Left renal pelvis (tissue), 4 donors: ENCODE data around the gene MAEA. TPM values are rescaled to one million over a fixed set of nuclear protein-coding genes. Genes with fewer than 3 reads are reported as not detected.
"Not testable (repeated sequence)": the region's sequence is repeated elsewhere in the genome, so short reads cannot be mapped to it uniquely, and the experiment has no call there.

ENCODE experiments used
- DNase-seq, 4 donors: peaks; one replicate each; pipeline ENCODE4 v3.0.0-alpha.2; 2013; ENCODE audit warnings: low read depth in 4 of 4, low spot score in 3 of 4
- polyA plus RNA-seq, 4 donors: library from polyadenylated mRNA; unstranded; fragments of 120-200 nt; gene quantifications; one replicate each; pipeline ENCODE4 v1.2.1, GENCODE V29; 2013; ENCODE audit not compliant: insufficient read length in 4 of 4

The MAEA gene
- polyA plus RNA-seq, 4 donors, result 59.0 to 76.8 (median 65.0) TPM

- DNase-seq, result no peak
Measured at GRCh38 chr4:1333256-1333655, 43.6 kb downstream of the MAEA start.

GRCh38 chr4:1333851-1334578, 44.3 kb downstream of the MAEA start:
- DNase-seq, result not testable (repeated sequence)

GRCh38 chr4:1334579-1334895, 44.8 kb downstream of the MAEA start:
- no peak for DNase-seq

- DNase-seq, result not testable (repeated sequence)
Measured at GRCh38 chr4:1335193-1335883, 45.6 kb downstream of the MAEA start.

- DNase-seq, result no peak
Measured at GRCh38 chr4:1336088-1336491, 46.4 kb downstream of the MAEA start.

- no peak for DNase-seq
Measured at GRCh38 chr4:1337376-1337831, 47.7 kb downstream of the MAEA start.

- DNase-seq, result no peak
Measured at GRCh38 chr4:1337951-1338751, 48.5 kb downstream of the MAEA start.

GRCh38 chr4:1338752-1339414, 49.2 kb downstream of the MAEA start:
- no peak for DNase-seq

GRCh38 chr4:1339489-1339888, 49.8 kb downstream of the MAEA start:
- DNase-seq, result no peak

- DNase-seq, result no peak
Measured at GRCh38 chr4:1340181-1340747, 50.6 kb downstream of the MAEA start.

GRCh38 chr4:1340861-1341260, 51.2 kb downstream of the MAEA start:
- no peak for DNase-seq

GRCh38 chr4:1342003-1342402, 52.3 kb downstream of the MAEA start:
- no peak for DNase-seq

- DNase-seq, result no peak
Measured at GRCh38 chr4:1344696-1345095, 55.0 kb downstream of the MAEA start.

GRCh38 chr4:1345903-1346780, 56.5 kb downstream of the MAEA start:
- DNase-seq, result peak; percentile 43 to 62 (median 56)

- DNase-seq, result peak; percentile 98 to 99 (median 98)
Measured at GRCh38 chr4:1346781-1347409, 57.2 kb downstream of the MAEA start, which contains the start of gene UVSSA. TSS of gene UVSSA (plus strand) at chr4:1347208. CDS start at chr4:1348092, 884 bp downstream.

GRCh38 chr4:1347410-1347864, 57.7 kb downstream of the MAEA start:
- DNase-seq, result peak; percentile 41 to 53 (median 47)

GRCh38 chr4:1348014-1348513, 58.4 kb downstream of the MAEA start:
- no peak for DNase-seq

GRCh38 chr4:1348746-1349145, 59.1 kb downstream of the MAEA start:
- DNase-seq, result no peak
